Endothelial cell of hepatic sinusoid (primary cell): Measurements from ENCODE around the gene DHRSX.
"Not testable (repeated sequence)": the region's sequence is repeated elsewhere in the genome, so short reads cannot be mapped to it uniquely, and the experiment has no call there.

Experiments used
- in situ Hi-C: cut with HindIII; loops from 2 replicates; pipeline ENCODE4 v1.10.0; 2017; ENCODE audit warnings: low sequenced_read_pairs

DHRSX gene

DNA sequence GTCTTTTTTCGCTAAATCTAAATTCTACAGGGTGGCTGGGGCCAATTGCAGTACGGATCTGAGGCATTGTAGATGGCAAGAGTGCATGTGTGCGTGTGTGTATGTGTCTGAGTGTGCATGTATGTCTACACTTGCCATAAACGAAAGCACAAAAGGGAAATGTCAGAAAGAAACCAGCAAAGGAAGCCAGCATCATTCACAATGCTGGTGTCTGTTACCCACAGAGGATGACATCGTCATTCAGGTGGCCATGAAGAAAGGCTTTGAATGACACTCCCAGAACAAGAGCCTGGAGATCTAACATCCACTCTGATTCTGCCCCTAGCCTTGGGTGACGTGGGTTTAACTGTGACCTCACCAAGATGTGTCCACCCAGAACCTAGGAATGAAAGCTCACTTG is 124.6 kb downstream of the DHRSX start:
- in situ Hi-C loops = no loop called here

GRCh38 chrX:2374086-2374485 is 126.7 kb downstream of the DHRSX start:
- in situ Hi-C loops = no loop called here

DNA sequence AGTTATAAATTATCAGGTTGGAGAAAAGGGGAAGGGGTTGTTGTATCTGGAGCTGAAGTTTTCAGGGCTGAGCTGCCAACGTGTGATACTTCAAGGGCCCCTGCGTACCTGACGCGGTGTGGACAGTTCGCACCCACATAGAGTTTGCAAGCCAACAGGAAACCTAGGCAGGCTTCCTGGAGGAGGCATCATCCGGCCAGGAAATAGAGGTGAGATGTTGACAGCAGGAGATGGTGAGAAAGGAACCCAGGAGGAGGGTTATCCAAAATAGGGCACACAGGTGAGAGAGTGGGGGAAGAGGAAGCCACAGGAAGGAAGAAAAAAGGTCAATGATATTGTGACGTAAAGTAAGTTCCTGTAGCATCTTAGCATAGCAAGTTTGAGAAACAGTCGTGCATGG is 127.2 kb downstream of the DHRSX start:
- in situ Hi-C loops = no loop called here

- in situ Hi-C loops = no loop called here
Measured at GRCh38 chrX:2371026-2371711, 129.6 kb downstream of the DHRSX start.

- in situ Hi-C loops = no loop called here
Measured at GRCh38 chrX:2370456-2370855, 130.3 kb downstream of the DHRSX start.

- in situ Hi-C loops = no loop called here
Measured at GRCh38 chrX:2369206-2369605, 131.6 kb downstream of the DHRSX start.

DNA sequence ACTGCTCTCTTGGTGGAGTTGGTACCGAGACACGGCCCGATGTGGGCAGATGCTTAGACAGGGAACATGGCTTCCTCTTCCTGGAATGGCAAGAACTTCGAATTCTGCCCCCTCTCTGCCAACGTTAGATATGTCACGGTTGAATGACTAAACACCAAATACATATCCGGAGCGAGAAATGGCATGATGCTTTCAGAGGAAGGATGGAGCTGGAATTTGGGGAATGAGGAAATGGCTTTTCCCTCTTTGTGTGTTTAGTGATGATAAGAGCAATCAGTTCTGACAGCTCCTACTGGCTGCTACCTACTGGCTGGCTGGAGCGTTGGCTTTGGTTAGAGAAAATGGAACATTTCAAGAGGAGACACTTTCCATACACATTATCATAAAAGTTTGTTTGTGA is 140.0 kb downstream of the DHRSX start:
- in situ Hi-C loops = no loop called here

DNA sequence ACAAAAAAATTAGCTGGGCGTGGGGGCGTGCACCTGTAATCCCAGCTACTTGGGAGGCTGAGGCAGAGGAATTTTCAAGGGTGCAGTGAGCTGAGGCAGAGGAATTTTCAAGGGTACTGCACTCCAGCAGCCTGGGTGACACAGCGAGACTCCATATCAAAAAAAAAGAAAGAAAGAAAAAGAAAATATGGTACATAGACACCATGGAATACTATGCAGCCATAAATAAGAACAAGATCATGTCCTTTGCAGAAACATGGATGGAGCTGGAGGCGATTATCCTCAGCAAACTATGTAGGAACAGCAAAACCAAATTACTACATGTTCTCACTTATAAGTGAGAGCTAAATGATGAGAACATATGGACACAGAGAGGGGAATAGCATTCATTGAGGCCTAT is 141.3 kb downstream of the DHRSX start:
- in situ Hi-C loops = not testable (repeated sequence)

DNA sequence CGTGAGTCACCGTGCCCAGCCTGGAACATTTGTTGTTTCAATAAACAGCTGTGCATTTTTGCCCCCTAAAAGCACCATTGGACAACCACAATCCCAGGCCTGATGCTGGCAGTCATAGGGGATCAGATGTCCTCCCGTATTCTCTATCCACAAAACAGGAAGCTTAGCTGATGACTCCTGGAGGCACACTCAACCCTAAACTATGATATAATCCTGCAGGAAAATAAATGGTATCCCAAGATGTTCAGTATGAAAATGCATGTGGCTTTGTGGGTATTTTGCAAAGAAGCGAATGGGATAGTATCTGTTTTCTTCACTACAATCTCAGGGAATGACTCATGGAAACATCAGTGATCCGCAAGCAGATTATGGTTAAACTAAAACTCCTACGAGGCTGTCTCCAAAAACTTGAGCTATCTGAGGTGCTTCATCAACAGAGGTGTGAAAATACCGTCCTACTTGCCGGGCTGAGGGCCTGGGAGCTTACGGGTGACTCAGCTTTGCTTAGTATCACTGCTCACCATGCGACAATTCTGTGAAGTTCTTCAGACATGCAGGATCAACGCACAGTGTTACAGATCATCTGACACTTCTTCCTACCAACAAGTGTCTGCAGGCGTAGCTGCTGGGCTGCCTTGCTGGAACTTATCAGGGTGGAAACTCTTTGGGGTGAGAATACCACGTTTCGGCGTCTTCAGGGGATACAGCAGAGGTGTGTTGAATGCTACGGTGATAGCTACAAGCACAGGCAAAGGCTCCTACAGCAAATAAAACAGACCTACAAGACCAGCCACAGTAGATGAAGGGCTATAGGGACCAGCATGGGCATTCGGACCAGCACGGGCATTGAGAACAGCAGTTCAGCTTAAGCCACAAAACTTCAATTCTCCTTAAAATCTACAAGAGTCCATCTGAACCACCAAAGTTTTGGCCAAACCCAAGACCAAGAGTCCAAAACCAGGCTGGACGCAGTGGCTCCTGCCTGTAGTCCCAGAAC is 148.5 kb downstream of the DHRSX start:
- in situ Hi-C loops = no loop called here

- in situ Hi-C loops = no loop called here
Measured at GRCh38 chrX:2351321-2351720, 149.5 kb downstream of the DHRSX start.

DNA sequence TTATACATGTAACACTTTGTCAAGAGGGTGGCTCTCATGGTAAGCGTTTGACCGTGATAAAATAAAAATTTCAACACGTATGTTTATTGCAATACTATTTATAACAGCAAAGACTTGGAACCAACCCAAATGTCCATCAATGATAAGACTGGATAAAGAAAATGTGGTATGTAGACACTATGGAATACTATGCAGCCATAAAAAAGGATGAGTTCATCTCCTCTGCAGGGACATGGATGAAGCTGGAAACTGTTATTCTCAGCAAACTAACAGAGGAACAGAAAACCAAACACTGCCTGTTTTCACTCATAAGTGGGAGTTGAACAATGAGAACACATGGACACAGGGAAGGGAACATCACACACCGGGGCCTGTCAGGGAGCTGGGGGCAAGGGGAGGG is 150.1 kb downstream of the DHRSX start:
- in situ Hi-C loops = not testable (repeated sequence)

DNA sequence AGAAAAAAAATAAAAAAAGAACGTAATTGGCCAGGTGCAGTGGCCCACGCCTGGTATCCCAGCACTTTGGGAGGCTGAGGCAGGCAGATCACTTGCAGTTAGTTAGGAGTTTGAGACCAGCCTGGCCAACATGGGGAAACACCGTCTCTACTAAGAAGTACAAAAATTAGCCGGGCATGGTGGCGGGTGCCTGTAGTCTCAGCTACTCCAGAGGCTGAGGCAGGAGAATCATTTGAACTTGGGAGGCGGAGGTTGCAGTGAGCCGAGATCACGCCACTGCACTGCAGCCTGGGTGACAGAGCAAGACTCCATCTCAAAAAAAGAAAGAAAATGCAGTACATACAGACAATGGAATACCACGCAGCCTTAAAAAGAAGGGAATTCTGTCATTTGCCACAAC is 150.7 kb downstream of the DHRSX start:
- in situ Hi-C loops = not testable (repeated sequence)

DNA sequence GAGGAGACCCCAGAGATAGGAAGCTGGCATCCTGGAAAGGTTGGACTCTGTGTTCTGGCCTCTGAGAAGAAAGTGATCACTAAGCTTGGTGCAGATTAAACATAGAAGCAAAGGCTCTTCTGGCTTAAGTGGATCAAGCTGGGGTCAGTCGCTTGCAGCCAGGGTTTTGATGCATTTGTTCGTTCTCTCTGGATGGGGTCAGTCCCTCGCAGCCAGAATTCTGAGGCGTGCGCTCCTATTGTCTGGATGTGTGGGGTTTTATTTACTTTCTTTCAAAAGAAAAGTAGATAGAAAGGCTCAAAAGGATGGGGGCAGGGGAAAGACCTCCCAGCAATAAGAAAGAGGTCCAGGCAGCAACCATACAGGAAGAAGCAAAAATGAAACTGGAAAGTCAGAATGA is 152.6 kb downstream of the DHRSX start:
- in situ Hi-C loops = no loop called here

GRCh38 chrX:2346158-2346557 is 154.6 kb downstream of the DHRSX start:
- in situ Hi-C loops = no loop called here

- in situ Hi-C loops = no loop called here
Measured at GRCh38 chrX:2345562-2345961, 155.2 kb downstream of the DHRSX start.

- in situ Hi-C loops = no loop called here
Measured at GRCh38 chrX:2343413-2343812, 157.4 kb downstream of the DHRSX start.

GRCh38 chrX:2342874-2343273 is 157.9 kb downstream of the DHRSX start:
- in situ Hi-C loops = no loop called here

DNA sequence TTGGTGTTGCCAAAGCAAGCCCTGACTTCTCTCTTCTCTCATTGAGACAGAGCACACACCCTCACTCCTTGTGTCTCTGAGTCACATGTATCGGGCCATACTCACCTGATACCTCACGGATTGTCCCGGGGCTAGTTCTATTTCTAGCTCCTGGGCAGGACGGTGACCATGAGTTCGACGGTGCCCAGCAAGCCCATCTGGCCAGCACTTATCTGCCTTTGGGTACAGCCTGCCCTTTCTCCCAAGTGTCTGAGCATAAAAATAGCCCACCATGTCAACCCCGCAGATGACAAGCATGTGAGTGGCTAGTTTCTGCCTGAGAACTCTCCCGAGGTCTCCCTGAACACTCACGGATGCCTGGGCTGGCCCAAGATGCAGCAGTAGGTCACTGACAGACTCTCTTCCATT is 158.5 kb downstream of the DHRSX start:
- in situ Hi-C loops = no loop called here

DNA sequence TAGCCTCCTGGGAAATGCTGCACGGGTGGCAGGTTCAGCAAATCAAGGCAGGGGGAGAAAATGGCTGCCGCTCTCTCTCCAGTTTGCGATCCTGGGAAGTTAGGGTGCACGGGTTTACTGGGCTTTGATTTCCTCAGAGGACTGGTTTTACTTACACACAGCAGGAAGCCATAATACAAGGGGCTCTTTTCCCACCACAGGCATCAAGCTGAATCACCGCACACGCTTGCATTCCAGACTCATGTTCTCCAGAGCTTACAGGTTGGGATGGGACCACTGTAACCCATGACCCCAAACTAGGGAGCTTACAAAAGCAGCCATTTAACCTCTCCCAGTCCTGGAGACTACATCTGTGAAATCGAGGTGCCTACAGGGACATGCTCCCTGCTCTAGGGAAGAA is 159.8 kb downstream of the DHRSX start:
- in situ Hi-C loops = no loop called here

DNA sequence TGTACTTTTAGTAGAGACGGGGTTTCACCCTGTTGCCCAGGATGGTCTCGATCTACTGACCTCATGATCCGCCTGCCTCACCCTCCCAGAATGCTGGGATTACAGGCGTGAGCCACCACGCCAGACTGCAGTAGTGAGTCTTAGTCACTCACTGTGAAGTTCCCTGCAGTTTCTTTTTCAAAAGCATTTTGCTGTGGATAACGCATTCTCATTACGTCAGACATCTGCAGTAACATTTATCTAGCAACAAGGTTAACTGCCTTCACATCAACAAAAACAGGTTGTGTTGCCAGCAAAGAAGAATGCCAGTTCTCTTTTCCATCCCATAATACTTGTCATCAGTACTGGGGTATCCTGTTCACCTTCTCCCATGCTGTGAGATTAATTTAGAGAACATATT is 164.6 kb downstream of the DHRSX start:
- in situ Hi-C loops = no loop called here

- in situ Hi-C loops = no loop called here
Measured at GRCh38 chrX:2334237-2334636, 166.5 kb downstream of the DHRSX start.

DNA sequence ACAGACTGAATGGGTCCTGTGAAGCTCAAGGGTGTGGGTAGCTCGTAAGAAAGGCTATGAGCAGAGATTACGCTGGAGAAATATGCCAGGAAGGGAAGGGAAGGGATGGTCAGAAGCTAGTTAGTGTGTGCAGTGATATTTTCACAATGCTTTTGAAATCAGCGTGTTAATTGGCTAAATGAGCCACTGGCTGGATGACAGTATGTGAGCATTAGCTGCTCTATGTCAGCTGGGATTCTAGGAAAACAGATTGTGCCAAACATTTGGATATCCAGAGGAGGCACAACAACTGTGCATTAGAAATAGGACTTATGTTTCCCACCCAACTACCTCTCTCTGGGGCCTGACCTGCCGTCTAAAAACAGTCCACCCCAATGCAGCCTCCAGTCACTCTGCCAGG is 168.5 kb downstream of the DHRSX start:
- in situ Hi-C loops = no loop called here
